Nephron (organoid): ENCODE measurements around the gene MAD1L1.

Experiments used
- H3K27ac Mint-ChIP-seq, 3 experiments: 2 replicates each; pipeline ENCODE4 v1.8.0; 2020; ENCODE audit warnings: mixed read lengths in 3 of 3, mild to moderate bottlenecking in 2 of 3, moderate library complexity in 1 of 3
- H3K27me3 Mint-ChIP-seq: 2 replicates; pipeline ENCODE4 v1.8.0; 2021; ENCODE audit warnings: low read depth, mild to moderate bottlenecking, moderate library complexity, mixed read lengths
- H3K36me3 Mint-ChIP-seq: 2 replicates; pipeline ENCODE4 v1.8.0; 2020; ENCODE audit warnings: low read depth, mixed read lengths
- H3K4me1 Mint-ChIP-seq: 2 replicates; pipeline ENCODE4 v1.8.0; 2020; ENCODE audit warnings: mixed read lengths
- H3K4me3 Mint-ChIP-seq, 3 experiments: 2 replicates each; pipeline ENCODE4 v1.8.0; 2020; ENCODE audit warnings: mild to moderate bottlenecking in 3 of 3, mixed read lengths in 3 of 3, moderate library complexity in 2 of 3
- H3K9me3 Mint-ChIP-seq: 2 replicates; pipeline ENCODE4 v1.8.0; 2020; ENCODE audit warnings: mixed read lengths
- CTCF ChIP-seq, 3 experiments: fragments of 200-600 bp; sonication (generic); IDR thresholded peaks; one replicate each; pipeline ENCODE4 v1.5.0; 2021; ENCODE audit warnings: antibody characterized with exemption in 3 of 3; ENCODE audit not compliant: unreplicated experiment in 3 of 3

Gene MAD1L1

GRCh38 chr7:2044311-2044882 is 188.3 kb downstream of the MAD1L1 start:
- H3K9me3 Mint-ChIP-seq = peaks cover 3% of the 10 kb centered on the region
- H3K4me3 Mint-ChIP-seq = no peak overlapping the region
- TF ChIP-seq CTCF (IDR thresholded peaks at IDR 0.05; ENCODE audit: unreplicated experiment in 3 of 3) = no peak
- H3K27me3 Mint-ChIP-seq = peaks cover 10% of the 10 kb centered on the region
- no peak overlapping the region for H3K27ac Mint-ChIP-seq
- peaks cover 32% of the 10 kb centered on the region for H3K36me3 Mint-ChIP-seq
- H3K4me1 Mint-ChIP-seq = peaks cover 43% of the 10 kb centered on the region

- H3K27me3 Mint-ChIP-seq = peaks cover 10% of the 10 kb centered on the region
- peaks cover 35% of the 10 kb centered on the region for H3K36me3 Mint-ChIP-seq
- H3K27ac Mint-ChIP-seq = no peak overlapping the region
- peaks cover 41% of the 10 kb centered on the region for H3K4me1 Mint-ChIP-seq
- peaks cover 3% of the 10 kb centered on the region for H3K9me3 Mint-ChIP-seq
- no peak overlapping the region for H3K4me3 Mint-ChIP-seq
- TF ChIP-seq CTCF (IDR thresholded peaks at IDR 0.05; ENCODE audit: unreplicated experiment in 3 of 3) = no peak
Measured at GRCh38 chr7:2043316-2044039, 189.3 kb downstream of the MAD1L1 start.

GRCh38 chr7:2042650-2043049 is 190.1 kb downstream of the MAD1L1 start:
- Mint-ChIP-seq H3K4me1 (peaks cover 42% of the 10 kb centered on the region), H3K9me3 (peaks cover 3% of the 10 kb centered on the region), H3K27me3 (peaks cover 10% of the 10 kb centered on the region), H3K36me3 (peaks cover 35% of the 10 kb centered on the region), H3K27ac (no peak overlapping the region), H3K4me3 (no peak overlapping the region)
- TF ChIP-seq CTCF (IDR thresholded peaks at IDR 0.05; ENCODE audit: unreplicated experiment in 3 of 3) = no peak

GRCh38 chr7:2041496-2042367 is 191.0 kb downstream of the MAD1L1 start:
- Mint-ChIP-seq H3K9me3 (peaks cover 3% of the 10 kb centered on the region), H3K27me3 (peaks cover 10% of the 10 kb centered on the region), H3K27ac (no peak overlapping the region), H3K4me3 (no peak overlapping the region), H3K36me3 (peaks cover 35% of the 10 kb centered on the region), H3K4me1 (peaks cover 43% of the 10 kb centered on the region)
- TF ChIP-seq CTCF (IDR thresholded peaks at IDR 0.05; ENCODE audit: unreplicated experiment in 3 of 3) = no peak

GRCh38 chr7:2040893-2041270 is 191.9 kb downstream of the MAD1L1 start:
- TF ChIP-seq CTCF (IDR thresholded peaks at IDR 0.05; ENCODE audit: unreplicated experiment in 3 of 3) = no peak
- no peak overlapping the region for H3K4me3 Mint-ChIP-seq
- H3K27me3 Mint-ChIP-seq = peaks cover 10% of the 10 kb centered on the region
- H3K27ac Mint-ChIP-seq = no peak overlapping the region
- H3K36me3 Mint-ChIP-seq = peaks cover 35% of the 10 kb centered on the region
- peaks cover 3% of the 10 kb centered on the region for H3K9me3 Mint-ChIP-seq
- peaks cover 49% of the 10 kb centered on the region for H3K4me1 Mint-ChIP-seq
